ENCODE data around the gene NME4.

GRCh38 chr16:380762-381011 lies 16.3 kb upstream of the NME4 start:
- TF ChIP-seq CTCF (IDR thresholded peaks at IDR 0.05) (no peak), EP300 (IDR thresholded peaks at IDR 0.05) (no peak), POLR2A (IDR thresholded peaks at IDR 0.05) (no peak)

Data from tibial nerve (tissue), 4 donors.